NT2/D1 (cell line): ENCODE results near the gene NXPH3.

Experiments
- DNase-seq: peaks from one replicate; pipeline ENCODE4 v3.0.0-alpha.2; 2011; ENCODE audit warnings: low read depth, low spot score
- H3K27me3 ChIP-seq: 2 replicates; pipeline ENCODE4 v1.6.0; 2011; ENCODE audit warnings: mild to moderate bottlenecking; ENCODE audit not compliant: insufficient read length, insufficient read depth
- H3K36me3 ChIP-seq: 2 replicates; pipeline ENCODE4 v1.6.1; 2011; ENCODE audit warnings: mild to moderate bottlenecking, low read length, mixed read lengths; ENCODE audit not compliant: insufficient read depth, insufficient read length
- H3K4me1 ChIP-seq: 2 replicates; pipeline ENCODE4 v1.5.1; 2011; ENCODE audit not compliant: insufficient read depth, insufficient read length
- H3K4me3 ChIP-seq: 2 replicates; pipeline ENCODE4 v1.5.1; 2011; ENCODE audit warnings: low read depth; ENCODE audit not compliant: insufficient read length
- H3K9ac ChIP-seq: 2 replicates; pipeline ENCODE4 v1.6.0; 2011; ENCODE audit warnings: low read depth; ENCODE audit not compliant: insufficient read length
- H3K9me3 ChIP-seq: 2 replicates; pipeline ENCODE4 v1.5.1; 2011; ENCODE audit warnings: mild to moderate bottlenecking, low read length; ENCODE audit not compliant: insufficient read depth
- SUZ12 ChIP-seq: IDR thresholded peaks from 2 replicates; pipeline ENCODE4 v1.6.1; 2011; ENCODE audit not compliant: insufficient read length, insufficient read depth; ENCODE audit errors: extremely low read depth
- YY1 ChIP-seq: IDR thresholded peaks from 2 replicates; pipeline ENCODE4 v1.6.1; 2011; ENCODE audit not compliant: insufficient read length, insufficient read depth
- ZNF274 ChIP-seq: IDR thresholded peaks from 2 replicates; pipeline ENCODE4 v1.6.1; 2011; ENCODE audit warnings: mild to moderate bottlenecking, low read depth, low read length

The NXPH3 gene

DNA sequence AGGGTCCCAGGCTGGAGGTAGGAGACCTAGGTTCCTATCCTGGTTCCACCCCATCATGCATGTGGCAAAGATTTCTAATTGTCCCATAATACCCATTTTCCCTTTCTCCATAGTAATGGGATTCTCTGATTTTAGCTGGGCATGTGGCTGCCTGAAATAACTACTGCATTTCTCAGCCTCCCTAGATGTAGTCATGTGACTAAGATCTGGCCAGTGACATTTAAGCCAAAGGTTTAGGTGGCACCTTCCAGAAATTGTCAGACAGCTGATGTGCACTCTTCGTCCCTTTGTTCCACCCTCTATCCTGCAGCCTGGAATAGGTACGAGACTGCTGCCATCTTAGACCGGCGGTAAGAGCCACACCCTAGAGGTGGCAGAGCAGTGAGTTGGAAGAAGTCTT lies 8.2 kb downstream of the NXPH3 start:
- H3K4me1 ChIP-seq, result peaks cover 10% of the 10 kb centered on the region
- peaks cover 2% of the 10 kb centered on the region for H3K27me3 ChIP-seq
- no peak overlapping the region for H3K4me3 ChIP-seq
- H3K9ac ChIP-seq, result no peak overlapping the region
- H3K9me3 ChIP-seq, result no peaks in the 10 kb centered on the region
- no peaks in the 10 kb centered on the region for H3K36me3 ChIP-seq
- no peak for DNase-seq
- TF ChIP-seq ZNF274 (no peak), YY1 (no peak), SUZ12 (no peak)

DNA sequence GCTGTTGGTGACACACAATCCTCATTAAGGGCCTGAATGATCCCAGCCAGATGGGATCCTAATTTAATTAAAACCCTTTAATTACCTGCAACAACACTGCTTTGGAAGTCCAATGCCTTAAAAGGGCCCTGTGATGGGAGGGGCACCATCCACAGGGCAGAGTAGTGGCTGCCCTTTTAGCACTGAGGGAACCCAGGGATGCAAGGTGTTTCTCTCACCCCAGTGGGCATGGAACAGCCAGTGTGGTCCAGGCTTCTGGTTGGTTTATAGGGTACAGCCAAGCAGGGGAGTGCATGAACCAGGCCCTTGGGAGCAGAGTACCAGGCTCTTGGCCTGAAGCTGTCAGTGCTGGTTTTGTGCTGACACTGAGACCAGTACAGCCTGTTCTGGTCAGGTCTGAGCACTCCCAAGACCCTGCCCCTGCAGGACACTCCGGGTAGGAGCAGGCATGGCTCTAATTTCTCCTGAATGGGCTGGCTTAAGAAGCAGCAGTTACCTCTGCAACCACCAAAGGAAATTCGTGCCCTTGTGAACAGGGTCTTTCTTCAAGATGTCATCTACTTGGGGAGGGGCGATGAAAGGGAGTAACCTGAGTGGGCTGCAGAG lies 9.9 kb downstream of the NXPH3 start:
- Histone ChIP-seq H3K4me1 (peaks cover 7% of the 10 kb centered on the region), H3K9ac (no peak overlapping the region), H3K9me3 (no peaks in the 10 kb centered on the region), H3K4me3 (no peak overlapping the region), H3K36me3 (no peaks in the 10 kb centered on the region), H3K27me3 (no peaks in the 10 kb centered on the region)
- DNase-seq, result no peak
- TF ChIP-seq YY1, result no peak
- TF ChIP-seq SUZ12, result no peak
- no peak for TF ChIP-seq ZNF274

DNA sequence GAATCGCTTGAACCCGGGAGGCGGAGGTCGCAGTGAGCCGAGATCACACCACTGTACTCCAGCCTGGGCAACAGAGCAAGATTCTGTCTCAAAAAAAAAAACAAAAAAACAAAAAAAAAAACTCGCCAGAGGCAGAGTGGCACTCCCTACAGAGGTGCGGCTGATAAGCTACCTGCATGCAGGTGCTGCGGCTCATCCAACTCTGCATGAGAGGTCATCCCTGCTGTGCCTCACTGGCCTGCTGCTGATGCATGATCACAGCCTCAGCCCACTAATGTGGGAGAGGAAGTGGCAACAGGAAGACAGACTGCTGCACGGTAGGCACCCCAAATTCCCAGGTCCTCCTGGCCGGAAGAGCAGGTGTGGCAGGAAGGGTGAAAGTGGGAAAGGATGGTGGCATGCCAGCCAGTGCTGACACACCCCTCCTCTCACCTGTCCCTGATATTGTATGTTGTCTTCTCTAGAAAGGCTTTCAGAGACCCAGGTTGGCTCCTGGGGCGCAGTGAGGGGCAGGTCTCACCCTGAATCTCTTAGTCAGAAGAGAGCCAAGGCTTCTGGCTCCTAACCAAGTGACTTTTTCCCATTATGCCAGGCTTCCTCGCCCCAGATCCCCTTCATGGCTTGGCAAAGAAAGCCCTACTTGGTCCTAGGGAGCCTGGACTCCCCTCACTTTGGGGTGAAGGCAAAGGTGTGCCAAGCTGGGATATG lies 11.8 kb downstream of the NXPH3 start:
- Histone ChIP-seq H3K4me1 (no peaks in the 10 kb centered on the region), H3K9me3 (no peaks in the 10 kb centered on the region), H3K36me3 (no peaks in the 10 kb centered on the region), H3K4me3 (no peak overlapping the region), H3K9ac (no peak overlapping the region), H3K27me3 (no peaks in the 10 kb centered on the region)
- TF ChIP-seq YY1 (no peak), SUZ12 (no peak), ZNF274 (no peak)
- DNase-seq, result no peak

DNA sequence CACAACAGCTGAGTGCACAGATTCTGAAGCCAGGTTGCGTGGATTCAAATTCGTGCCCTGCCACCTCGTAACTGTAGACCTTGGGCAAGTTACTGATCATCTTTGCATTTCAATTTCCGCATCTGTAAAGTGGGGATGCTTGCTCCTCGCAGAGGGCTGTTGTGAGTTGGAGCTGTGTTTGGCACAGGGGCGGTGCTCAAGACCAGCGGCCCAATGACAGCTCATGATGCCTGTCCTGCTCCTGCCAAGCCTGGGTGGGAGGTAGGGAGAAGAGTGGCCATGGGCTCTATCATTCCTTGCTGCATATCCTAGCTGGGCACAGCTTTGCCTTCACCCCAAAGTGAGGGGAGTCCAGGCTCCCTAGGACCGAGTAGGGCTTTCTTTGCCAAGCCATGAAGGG lies 12.6 kb downstream of the NXPH3 start:
- DNase-seq, result no peak
- no peaks in the 10 kb centered on the region for H3K4me1 ChIP-seq
- H3K27me3 ChIP-seq, result no peaks in the 10 kb centered on the region
- TF ChIP-seq SUZ12 (no peak), YY1 (no peak), ZNF274 (no peak)
- no peak overlapping the region for H3K9ac ChIP-seq
- H3K4me3 ChIP-seq, result no peak overlapping the region
- H3K9me3 ChIP-seq, result no peaks in the 10 kb centered on the region
- H3K36me3 ChIP-seq, result no peaks in the 10 kb centered on the region

DNA sequence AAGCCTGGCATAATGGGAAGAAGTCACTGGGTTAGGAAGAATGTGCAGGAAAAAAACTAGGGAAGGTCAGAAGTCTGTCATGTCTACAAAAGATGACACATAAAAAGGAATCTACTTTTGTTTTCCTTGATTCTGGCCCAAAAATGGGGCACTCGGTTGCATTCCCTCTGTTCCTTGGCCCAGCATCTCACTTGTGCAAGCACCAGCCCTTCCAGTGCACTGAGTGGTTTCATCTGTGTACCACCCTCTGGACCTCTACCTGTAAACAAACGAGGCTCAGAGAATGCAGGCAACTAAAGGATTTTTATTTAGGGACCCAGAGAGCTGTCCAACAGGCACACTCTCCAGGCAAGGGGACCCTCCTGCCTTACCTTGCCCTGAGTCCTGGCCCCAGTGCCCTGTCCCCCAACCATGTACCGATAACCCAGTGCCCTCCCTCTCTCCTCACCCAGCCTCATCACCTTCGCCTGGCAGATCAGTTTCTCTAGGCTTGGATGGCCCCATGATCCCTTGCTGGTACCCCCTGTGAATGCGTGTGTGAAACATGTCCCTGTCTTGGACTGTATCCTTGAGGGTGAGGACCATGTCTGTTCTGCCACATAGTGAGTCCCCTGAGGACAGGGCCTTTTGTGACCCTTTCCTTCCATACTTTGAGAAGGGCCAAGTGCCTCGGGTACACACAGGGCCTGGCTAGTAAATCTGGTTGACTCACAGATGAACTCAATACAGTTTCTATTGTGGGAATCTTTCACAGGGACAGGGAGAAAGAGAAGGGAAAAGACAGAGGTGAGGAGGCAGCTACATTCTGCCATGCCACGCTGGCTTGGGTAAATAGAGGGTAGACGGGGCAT lies 13.3 kb downstream of the NXPH3 start:
- Histone ChIP-seq H3K9ac (no peak overlapping the region), H3K4me1 (no peaks in the 10 kb centered on the region), H3K4me3 (no peak overlapping the region), H3K9me3 (no peaks in the 10 kb centered on the region), H3K27me3 (no peaks in the 10 kb centered on the region), H3K36me3 (no peaks in the 10 kb centered on the region)
- DNase-seq, result no peak
- TF ChIP-seq SUZ12, result no peak
- TF ChIP-seq YY1, result no peak

DNA sequence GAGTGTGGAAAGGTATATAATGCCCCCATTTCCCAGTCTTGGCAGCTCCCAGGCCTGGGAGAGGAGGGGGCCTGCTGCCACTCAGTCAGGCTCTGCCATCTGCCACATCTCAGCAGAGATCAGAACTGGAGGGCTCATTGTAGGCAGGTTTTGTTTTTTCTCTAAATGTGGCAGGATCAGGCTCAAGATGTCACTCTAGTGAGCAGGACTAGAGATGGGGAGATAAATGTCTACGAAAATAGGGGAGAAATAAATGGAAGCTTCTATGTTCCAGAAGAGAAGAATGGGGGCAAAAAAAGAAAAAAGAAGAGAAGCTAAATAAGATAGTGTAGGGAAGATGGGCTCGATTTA lies 13.9 kb downstream of the NXPH3 start:
- DNase-seq, result no peak
- H3K36me3 ChIP-seq, result no peaks in the 10 kb centered on the region
- no peaks in the 10 kb centered on the region for H3K27me3 ChIP-seq
- H3K4me3 ChIP-seq, result no peak overlapping the region
- no peaks in the 10 kb centered on the region for H3K9me3 ChIP-seq
- TF ChIP-seq ZNF274 (no peak), SUZ12 (no peak), YY1 (no peak)
- H3K9ac ChIP-seq, result no peak overlapping the region
- no peaks in the 10 kb centered on the region for H3K4me1 ChIP-seq

GRCh38 chr17:49590874-49591273 lies 15.2 kb downstream of the NXPH3 start:
- no peaks in the 10 kb centered on the region for H3K9me3 ChIP-seq

More at GRCh38 chr17:49590874-49591273, 15.2 kb downstream of the NXPH3 start:
- Histone ChIP-seq H3K36me3 (peaks cover under 1% of the 10 kb centered on the region), H3K27me3 (no peaks in the 10 kb centered on the region), H3K4me3 (no peak overlapping the region), H3K4me1 (no peaks in the 10 kb centered on the region), H3K9ac (no peak overlapping the region)
- DNase-seq, result no peak
- no peak for TF ChIP-seq YY1
- no peak for TF ChIP-seq ZNF274
- no peak for TF ChIP-seq SUZ12
